ENCODE results near the gene DISC1. TPM values are rescaled to one million over a fixed set of nuclear protein-coding genes. Genes with fewer than 3 reads are reported as not detected.

Gene DISC1
- total RNA-seq, 1 donor from 2014 or later = 14.0 TPM

DNA sequence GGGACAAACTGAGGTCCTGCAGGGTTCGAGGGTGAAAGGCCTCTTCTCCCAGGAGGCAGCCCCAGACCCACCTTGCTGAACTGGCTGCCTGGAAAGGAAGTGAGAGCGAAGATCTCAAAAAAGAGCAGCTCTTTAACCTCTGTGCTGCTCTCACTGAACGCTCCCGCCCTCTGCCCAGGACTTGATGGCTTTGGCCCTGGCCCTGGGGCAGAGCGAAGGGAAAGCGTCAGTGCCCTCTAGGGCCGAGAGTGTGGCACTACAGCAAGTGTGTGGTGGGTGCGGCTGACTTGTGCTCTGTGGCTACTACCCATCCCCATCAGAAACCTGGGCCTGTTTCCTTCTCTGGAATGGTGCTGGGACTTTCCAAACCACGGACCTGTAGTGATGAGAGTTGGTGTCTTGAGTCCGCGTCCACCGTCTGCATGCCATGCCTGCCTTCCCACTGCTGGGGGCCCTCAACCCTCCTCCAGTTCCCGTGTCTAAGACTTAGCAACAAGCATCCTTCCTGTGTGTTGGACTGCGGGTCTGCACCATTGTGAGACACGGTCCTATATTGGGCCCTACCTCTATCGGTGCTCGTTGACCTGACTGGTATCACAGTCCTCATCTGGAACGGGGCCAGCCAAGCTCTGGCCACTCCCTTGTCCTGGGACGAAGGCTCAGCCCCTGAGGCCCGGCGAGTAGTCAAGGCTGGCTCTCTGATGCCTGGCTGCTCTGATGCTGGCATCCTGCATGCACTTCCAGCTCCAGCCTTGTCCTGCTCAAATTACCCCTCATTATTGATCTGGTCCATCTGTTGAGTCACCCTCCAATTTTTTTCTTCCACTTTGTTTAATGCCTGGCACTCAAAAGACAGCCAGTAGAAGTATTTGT is 180.3 kb downstream of the DISC1 start:
- intact Hi-C loops (cut with micrococcal nuclease) = loop anchor here (1.0 to 2.0 kb wide), 3 partner anchors 50 to 449 kb away; no protein-coding TSS in a partner anchor

DNA sequence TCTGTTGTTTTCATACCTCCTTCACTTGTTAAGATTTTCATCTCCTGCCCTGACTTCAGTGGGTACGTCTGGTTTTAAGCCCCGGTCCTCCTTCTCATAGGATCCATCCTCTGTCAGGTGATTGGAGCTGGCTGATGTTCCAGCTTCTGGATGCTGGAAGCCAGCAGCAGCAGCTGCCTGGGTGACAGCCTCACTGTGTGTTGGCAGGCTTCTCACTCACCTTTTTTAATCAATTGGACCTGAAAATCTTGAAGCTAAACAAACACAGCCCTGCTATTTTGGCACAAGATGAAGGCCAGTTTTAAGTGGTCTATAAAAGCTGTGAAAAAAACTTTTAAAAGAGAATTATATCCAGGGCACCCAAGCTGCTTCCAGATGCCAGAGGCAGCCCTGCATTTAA is 181.0 kb downstream of the DISC1 start:
- intact Hi-C loops (cut with micrococcal nuclease) = loop anchor here (2.0 kb wide), 2 partner anchors 51 to 217 kb away; no protein-coding TSS in a partner anchor

GRCh38 chr1:231808116-231808515 is 181.5 kb downstream of the DISC1 start:
- intact Hi-C loops (cut with micrococcal nuclease) = no loop called here

DNA sequence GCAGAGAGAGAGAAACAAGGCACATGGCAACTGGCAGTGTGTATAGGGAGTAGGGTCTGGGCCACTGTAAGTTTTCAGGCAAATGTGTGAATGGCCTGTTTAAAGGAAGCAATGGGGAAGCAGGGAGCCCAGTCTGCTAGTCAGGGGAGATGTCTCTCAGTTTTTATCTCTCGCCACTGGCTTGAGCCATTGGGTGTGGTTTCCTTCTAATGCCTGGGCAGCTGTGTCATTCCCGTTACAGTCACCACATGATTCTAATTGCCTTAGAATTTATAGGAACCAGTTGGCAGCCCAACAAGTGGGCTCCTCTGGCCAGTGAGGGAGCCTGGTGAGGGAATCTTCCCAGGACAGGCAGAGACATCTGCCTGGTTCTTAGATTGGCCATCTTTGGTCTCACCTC is 182.4 kb downstream of the DISC1 start:
- intact Hi-C loops (cut with micrococcal nuclease) = no loop called here

DNA sequence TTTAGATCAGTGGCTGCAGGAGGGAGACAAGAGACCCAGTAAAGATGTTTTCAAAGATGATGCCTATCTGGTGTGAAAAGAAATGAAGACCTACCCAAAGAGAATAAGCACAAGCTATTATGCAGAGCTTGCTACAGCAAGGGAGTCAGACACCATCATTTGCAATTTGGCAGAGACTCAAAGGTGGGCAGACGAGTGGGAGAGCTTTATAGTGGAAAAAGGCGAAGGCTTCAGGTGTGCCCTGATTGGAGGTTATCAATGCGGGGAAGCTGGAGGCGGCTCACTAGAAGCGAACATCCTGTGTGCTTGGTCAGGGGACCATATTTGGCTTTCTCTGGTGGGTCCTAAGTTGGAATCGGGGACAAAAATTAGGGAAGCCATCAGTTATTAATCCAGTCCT is 183.8 kb downstream of the DISC1 start:
- intact Hi-C loops (cut with micrococcal nuclease) = no loop called here

DNA sequence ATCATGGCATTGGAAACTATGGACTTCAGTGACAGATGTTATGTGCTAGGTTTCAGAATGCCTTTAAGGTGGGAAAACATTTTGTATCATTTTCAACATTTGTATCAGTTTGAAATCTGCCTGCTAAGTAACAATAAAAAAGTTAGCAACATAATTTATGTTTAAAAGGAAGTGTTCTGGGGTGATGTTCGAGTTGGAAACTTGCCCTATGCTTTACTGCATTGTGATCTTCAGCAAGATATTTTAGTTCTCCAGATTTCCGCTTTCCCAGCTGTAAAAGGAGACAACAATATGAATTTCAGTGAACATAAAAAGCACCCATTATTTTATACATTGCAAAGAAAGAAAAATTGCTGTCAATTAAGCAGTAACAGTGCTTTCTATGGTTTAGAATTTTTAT is 187.4 kb downstream of the DISC1 start:
- intact Hi-C loops (cut with micrococcal nuclease) = no loop called here

DNA sequence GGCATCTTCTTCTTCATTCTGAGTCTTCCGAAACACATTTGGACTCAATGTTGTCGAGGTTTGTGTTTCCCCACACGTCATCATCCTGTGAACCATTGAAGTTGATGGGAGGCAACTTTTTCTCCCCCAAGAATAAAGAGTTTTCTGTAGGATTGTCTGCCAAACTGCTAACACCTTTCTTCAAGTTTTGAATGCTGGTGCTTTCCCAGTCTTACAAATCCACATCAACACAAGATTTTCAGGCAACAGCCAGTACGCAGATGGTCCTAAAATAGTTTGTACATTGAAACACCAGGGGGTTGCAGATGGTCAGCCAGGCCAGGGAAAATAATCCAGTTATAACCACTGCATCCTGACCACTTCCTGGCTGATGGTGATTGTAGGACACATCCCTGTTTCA is 187.9 kb downstream of the DISC1 start:
- intact Hi-C loops (cut with micrococcal nuclease) = no loop called here

- intact Hi-C loops (cut with micrococcal nuclease) = no loop called here
Observed at GRCh38 chr1:231817801-231818200, 191.2 kb downstream of the DISC1 start.

- intact Hi-C loops (cut with micrococcal nuclease) = no loop called here
Observed at GRCh38 chr1:231818337-231818736, 191.7 kb downstream of the DISC1 start.

DNA sequence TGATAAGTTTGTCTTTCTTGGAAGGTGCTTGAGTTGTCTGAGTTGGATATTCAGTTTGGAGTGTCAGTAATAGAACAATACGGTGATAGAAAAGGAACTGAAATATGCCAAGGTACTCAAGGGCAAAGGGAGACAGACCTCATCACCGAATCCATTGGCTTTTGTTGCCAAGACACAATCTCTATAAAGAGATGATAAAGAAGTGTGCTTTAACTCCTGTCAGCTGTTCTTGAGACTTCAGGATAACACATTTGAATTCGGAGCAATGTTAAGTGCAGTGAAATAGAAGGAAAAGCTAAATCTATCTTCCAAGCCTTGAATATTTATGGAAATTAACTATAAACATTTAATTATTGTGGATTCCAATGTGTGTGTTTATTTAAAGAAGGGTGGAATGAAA is 194.7 kb downstream of the DISC1 start:
- intact Hi-C loops (cut with micrococcal nuclease) = no loop called here

DNA sequence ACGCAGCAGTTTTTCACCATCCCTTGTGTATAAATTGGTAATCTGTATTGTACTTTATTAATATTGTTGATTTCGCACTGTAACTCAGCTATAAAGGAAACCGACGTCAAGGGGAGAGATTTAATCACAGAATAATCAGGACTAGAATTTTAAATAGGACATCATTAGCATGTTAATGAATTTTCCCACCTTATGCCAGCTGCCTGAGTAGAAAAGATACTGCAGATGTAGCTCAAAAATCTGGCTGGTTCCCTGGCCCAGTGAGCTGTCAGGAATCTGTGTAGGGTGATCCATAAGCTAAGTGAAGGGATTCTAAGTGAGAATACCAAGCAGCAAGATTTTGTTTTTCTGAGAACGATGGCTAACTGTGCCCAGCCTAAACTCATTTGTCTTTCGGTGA is 195.5 kb downstream of the DISC1 start:
- intact Hi-C loops (cut with micrococcal nuclease) = no loop called here

- intact Hi-C loops (cut with micrococcal nuclease) = no loop called here
Observed at GRCh38 chr1:231826566-231826965, 200.0 kb downstream of the DISC1 start.

DNA sequence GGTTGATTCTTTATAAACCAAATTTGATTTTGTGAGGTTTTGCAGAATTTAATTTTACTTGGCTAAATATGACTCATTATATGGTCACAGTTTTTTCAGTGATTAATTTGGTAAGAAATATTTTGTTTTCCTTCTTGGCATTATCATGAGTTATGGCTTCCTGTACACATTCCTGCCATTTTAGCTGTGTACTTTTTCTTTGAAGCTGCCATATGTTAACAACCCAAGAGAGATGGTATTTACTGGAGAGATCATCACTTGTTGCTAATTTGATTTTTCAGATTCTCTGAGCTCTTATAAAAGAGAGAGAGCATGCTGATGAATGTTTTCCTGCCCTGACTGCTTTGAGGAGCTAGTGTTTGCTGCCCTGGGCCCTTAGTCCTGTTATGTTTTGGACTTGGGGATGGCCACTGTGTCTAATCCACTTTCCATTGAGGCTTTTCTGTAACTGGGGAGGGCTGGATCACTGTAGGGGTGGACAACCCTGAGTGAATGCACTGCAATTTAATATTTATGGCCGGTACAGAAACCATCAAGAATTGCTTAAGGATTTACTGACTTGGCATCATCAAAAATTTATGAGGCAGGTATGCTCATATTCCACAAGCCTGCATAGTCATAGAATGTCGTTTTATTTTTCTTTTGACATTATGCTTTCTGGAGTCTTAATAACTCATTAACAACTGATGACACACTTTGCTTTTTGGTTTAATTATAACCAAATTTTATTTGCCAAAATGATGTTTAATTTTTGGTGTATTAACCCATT is 200.9 kb downstream of the DISC1 start:
- intact Hi-C loops (cut with micrococcal nuclease) = no loop called here

DNA sequence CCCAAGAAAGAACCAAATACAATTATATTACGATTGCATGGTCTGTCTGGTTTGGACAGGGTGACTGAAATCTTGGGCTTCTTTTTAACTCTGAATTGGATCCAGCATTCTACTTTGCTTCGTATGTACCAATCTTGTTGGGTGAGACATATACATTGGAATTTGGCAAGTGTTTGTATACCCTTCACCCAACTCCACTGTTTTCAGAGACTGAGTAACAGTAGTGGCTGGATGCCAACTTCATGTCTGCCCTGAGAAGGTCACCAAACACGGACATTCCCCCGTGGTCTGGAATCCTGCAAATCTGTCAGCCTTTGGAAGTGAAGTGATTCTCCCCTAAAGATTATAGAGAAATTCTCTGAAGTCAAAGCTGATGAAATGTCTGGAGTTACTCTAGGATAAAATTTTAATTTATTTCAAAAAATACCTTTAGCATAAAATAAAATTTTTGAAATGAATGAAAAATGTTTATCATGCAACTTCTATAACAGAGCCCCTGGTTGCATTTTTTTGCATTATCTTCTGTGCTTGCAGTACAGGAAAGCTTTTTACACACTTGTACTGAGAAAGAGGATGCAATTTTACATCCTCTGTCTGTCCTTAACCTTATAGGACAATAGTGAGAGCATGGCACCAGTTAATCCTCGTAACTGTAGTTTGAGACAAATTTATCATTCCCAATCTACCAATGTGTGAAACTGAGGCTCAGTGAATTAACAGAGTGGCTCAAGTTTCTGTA is 201.8 kb downstream of the DISC1 start:
- intact Hi-C loops (cut with micrococcal nuclease) = no loop called here

DNA sequence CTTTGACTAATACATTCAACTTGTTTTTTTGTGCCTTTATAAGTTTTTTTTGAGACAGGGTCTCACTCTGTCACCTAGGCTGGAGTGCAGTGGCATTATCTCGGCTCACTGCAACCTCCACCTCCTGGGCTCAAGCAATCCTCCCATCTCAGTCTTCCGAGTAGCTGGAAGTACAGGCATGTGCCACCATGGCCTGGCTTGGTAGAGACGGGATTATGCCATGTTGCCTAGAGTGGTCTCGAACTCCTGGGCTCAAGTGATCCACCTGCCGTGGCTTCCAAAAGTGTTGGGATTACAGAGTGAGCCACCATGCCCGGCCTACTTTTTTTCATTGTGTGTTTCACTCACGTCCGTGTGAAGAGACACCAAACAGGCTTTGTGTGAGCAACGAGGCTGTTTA is 202.7 kb downstream of the DISC1 start:
- intact Hi-C loops (cut with micrococcal nuclease) = no loop called here

- intact Hi-C loops (cut with micrococcal nuclease) = no loop called here
Observed at GRCh38 chr1:231836227-231836893, 209.8 kb downstream of the DISC1 start.

DNA sequence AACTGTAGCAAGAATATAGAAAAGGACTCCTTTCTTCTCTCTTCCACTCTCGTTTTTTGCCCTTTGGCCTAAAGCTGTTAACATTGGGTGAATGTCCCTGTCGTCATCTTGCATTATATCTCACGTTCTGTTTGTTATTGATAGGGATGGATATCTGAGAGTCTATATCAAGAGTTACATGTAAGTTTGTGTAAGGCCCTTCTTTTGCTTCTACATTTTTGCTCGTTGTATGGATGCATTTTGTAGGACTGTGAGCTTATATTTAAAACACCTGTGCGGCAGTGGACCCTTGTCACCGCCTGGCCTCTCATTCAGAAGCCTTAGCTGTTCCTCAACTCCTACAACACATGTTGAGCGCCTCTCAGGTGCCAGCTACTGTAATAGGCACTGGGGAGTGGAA is 211.9 kb downstream of the DISC1 start:
- intact Hi-C loops (cut with micrococcal nuclease) = no loop called here

DNA sequence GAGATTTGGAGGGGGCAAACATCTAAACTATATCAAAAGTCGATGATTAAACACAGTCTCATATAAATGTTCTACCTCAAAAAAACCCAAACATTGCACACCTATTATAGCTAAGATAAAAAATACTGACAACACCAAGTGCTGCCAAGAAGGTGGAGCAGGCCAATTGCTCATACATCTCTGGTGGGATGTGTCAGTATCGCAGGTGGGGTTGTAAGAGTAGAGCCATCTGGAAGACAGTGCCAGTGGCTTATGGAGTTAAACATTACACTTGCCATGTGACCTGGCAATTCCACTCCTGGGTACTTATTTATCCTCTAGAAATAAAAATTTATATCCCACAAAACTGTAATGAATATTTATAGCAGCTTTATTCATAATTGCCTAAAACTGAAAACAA is 213.4 kb downstream of the DISC1 start:
- intact Hi-C loops (cut with micrococcal nuclease) = no loop called here

GRCh38 chr1:231841616-231842344 is 215.2 kb downstream of the DISC1 start:
- intact Hi-C loops (cut with micrococcal nuclease) = no loop called here

DNA sequence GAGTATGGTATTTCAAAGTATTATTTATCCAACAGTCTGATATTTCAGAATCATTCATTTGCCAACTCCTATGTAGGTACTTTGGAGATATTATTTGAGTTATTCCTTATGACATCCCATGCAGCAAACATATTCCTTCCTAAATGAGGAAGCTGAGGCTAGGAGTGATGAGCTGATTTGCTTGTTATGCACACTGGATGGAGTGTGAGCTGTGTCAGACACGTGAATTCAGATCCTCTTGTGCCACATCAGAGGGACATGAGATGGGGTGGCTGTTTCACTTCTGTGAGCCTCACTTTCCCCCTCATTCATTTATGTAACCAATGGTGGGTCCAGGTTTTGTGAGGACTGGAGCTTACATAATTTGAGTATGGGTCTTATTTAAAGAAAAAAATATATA is 215.9 kb downstream of the DISC1 start:
- intact Hi-C loops (cut with micrococcal nuclease) = no loop called here

Data from T-helper 1 cell treated with Interleukin-12 subunit alpha and Interleukin-12 subunit beta and Interleukin-4 antibody, amounts not matched to agents 30 ng/mL and 1 ng/mL, for 36 hours (primary cell).